Activated CD4-positive, alpha-beta T cell treated with anti-CD3 and anti-CD28 coated beads, Interleukin-2, amount 50 U/mL, for 16 hours (primary cell): Measurements from ENCODE around the gene MOB1A.
"Not testable (repeated sequence)": the region's sequence is repeated elsewhere in the genome, so short reads cannot be mapped to it uniquely, and the experiment has no call there.

Source experiments
- DNase-seq: peaks from one replicate; pipeline ENCODE4 v3.0.0-alpha.2; 2020

The MOB1A gene

GRCh38 chr2:74148457-74149246, 30.0 kb downstream of the MOB1A start:
- no peak for DNase-seq

- peak; percentile 92 for DNase-seq
Observed at GRCh38 chr2:74147727-74148456, 30.8 kb downstream of the MOB1A start, which contains the start of gene BOLA3. Gene BOLA3 (minus strand): TSS chr2:74147912. CDS start chr2:74147874, 38 bp downstream.

GRCh38 chr2:74146929-74147726, 31.6 kb downstream of the MOB1A start:
- DNase-seq, result peak; percentile 50

- DNase-seq, result no peak
Observed at GRCh38 chr2:74142340-74142739, 36.3 kb downstream of the MOB1A start.

- DNase-seq, result no peak
Observed at GRCh38 chr2:74138600-74139323, 39.9 kb downstream of the MOB1A start.

GRCh38 chr2:74137651-74138599, 40.8 kb downstream of the MOB1A start:
- DNase-seq, result no peak

- DNase-seq, result no peak
Observed at GRCh38 chr2:74131901-74132300, 46.8 kb downstream of the MOB1A start.

- no peak for DNase-seq
Observed at GRCh38 chr2:74130211-74130995, 48.3 kb downstream of the MOB1A start.

- DNase-seq, result no peak
Observed at GRCh38 chr2:74128206-74128605, 50.5 kb downstream of the MOB1A start.

- not testable (repeated sequence) for DNase-seq
Observed at GRCh38 chr2:74123955-74124354, 54.7 kb downstream of the MOB1A start.

- DNase-seq, result not testable (repeated sequence)
Observed at GRCh38 chr2:74121846-74122245, 56.8 kb downstream of the MOB1A start.

GRCh38 chr2:74119912-74120825, 58.5 kb downstream of the MOB1A start:
- DNase-seq, result peak; percentile 86

GRCh38 chr2:74119339-74119738, 59.3 kb downstream of the MOB1A start:
- DNase-seq, result no peak

- no peak for DNase-seq
Observed at GRCh38 chr2:74111380-74111779, 67.3 kb downstream of the MOB1A start.

- DNase-seq, result no peak
Observed at GRCh38 chr2:74110537-74110936, 68.1 kb downstream of the MOB1A start.

GRCh38 chr2:74109551-74109950, 69.1 kb downstream of the MOB1A start:
- DNase-seq, result peak; percentile 33

GRCh38 chr2:74107071-74107470, 71.6 kb downstream of the MOB1A start:
- no peak for DNase-seq

- no peak for DNase-seq
Observed at GRCh38 chr2:74105413-74105812, 73.3 kb downstream of the MOB1A start.

- DNase-seq, result no peak
Observed at GRCh38 chr2:74104839-74105238, 73.8 kb downstream of the MOB1A start.
